HCT116 (cell line): ENCODE measurements around the gene FCN1. TPM values are rescaled to one million over a fixed set of nuclear protein-coding genes. Genes with fewer than 3 reads are reported as not detected.

Experiments used
- ATAC-seq: fragments of 200-7000 bp; cut with Tn5 transposase; 2 replicates; pipeline ENCODE4 v1.9.1; 2020; ENCODE audit warnings: mild to moderate bottlenecking, moderate library complexity
- BruUV-seq: library from RNA; stranded (reverse); fragments of 400-500 nt; replicated peaks from 2 replicates; lab custom pipeline; 2021; lab: Mats Ljungman, UMichigan
- CTCF ChIA-PET: fragments of 300-600 bp; sonication (Branson Sonifier 250); formaldehyde crosslinking; loops from one replicate; lab custom pipeline; 2021; ENCODE audit warnings: antibody characterized with exemption; lab: Charles Lee
- POLR2A ChIA-PET: fragments of 300-600, 350-600 bp; sonication (Branson Sonifier 250); formaldehyde crosslinking; loops from one replicate; lab custom pipeline; 2021; ENCODE audit warnings: antibody characterized with exemption; lab: Charles Lee
- RAD21 ChIA-PET, 2 experiments: fragments of 300-600 bp; sonication (Branson Sonifier 250); formaldehyde crosslinking; loops; one replicate each; lab custom pipeline; 2023; ENCODE audit warnings: low total read pairs in 2 of 2; ENCODE audit not compliant: uncharacterized antibody in 2 of 2, unreplicated experiment in 2 of 2, low non-redundant PET in 1 of 2; lab: Charles Lee
- DNase-seq: peaks from one replicate; pipeline ENCODE4 v3.0.0-alpha.2; 2010; ENCODE audit warnings: low read depth, low spot score
- H2AFZ ChIP-seq: fragments of 200-600 bp; shearing (Covaris generic), sonication (generic); 2 replicates; pipeline ENCODE4 v1.6.1; 2017; ENCODE audit warnings: low read depth, mixed run types, mixed read lengths, antibody characterized with exemption, low read length; ENCODE audit not compliant: poor library complexity, severe bottlenecking
- H3K27ac ChIP-seq: 2 replicates; pipeline ENCODE4 v1.5.1; 2012; ENCODE audit warnings: low read depth, low read length
- H3K27me3 ChIP-seq: fragments of 200-600 bp; sonication (generic); 2 replicates; pipeline ENCODE4 v1.6.1; 2016; ENCODE audit warnings: mixed run types, low read length, mixed read lengths; ENCODE audit not compliant: insufficient read depth
- H3K36me3 ChIP-seq, 2 experiments: fragments of 200-500 bp in 1 of 2; fragments of 200-600 bp in 1 of 2; sonication (Bioruptor generic) in 1 of 2; sonication (generic) in 1 of 2; 2 replicates each; pipeline versions ENCODE4 v1.5.1 to v1.6.1; 2014 to 2016; ENCODE audit warnings: low read length in 2 of 2, inconsistent platforms in 1 of 2, mixed read lengths in 1 of 2, mixed run types in 1 of 2; ENCODE audit not compliant: insufficient read depth in 2 of 2, control insufficient read depth in 1 of 2
- H3K4me1 ChIP-seq, 2 experiments: fragments of 200-600 bp in 1 of 2; sonication (generic) in 1 of 2; 2 replicates each; pipeline versions ENCODE4 v1.5.1 to v1.6.1; 2012 to 2017; ENCODE audit warnings: low read length in 2 of 2, inconsistent platforms in 1 of 2, mild to moderate bottlenecking in 1 of 2, mixed read lengths in 1 of 2, mixed run types in 1 of 2, moderate library complexity in 1 of 2; ENCODE audit not compliant: insufficient read depth in 2 of 2, control insufficient read depth in 1 of 2
- H3K4me2 ChIP-seq: fragments of 200-600 bp; sonication (generic); 2 replicates; pipeline ENCODE4 v1.6.1; 2017; ENCODE audit warnings: mixed run types, low read length, mixed read lengths
- H3K4me3 ChIP-seq, 2 experiments: fragments of 200-600 bp in 1 of 2; sonication (generic) in 1 of 2; replicated peaks in 1 of 2; 2 replicates each; pipeline ENCODE4 v1.5.1; 2011 to 2016; ENCODE audit warnings: low read length in 2 of 2, control low read depth in 1 of 2, low read depth in 1 of 2, mild to moderate bottlenecking in 1 of 2, mixed read lengths in 1 of 2, mixed run types in 1 of 2
- H3K79me2 ChIP-seq: fragments of 200-600 bp; sonication (generic); 2 replicates; pipeline ENCODE4 v1.6.1; 2017; ENCODE audit warnings: mild to moderate bottlenecking, mixed run types, low read length, moderate library complexity, mixed read lengths; ENCODE audit not compliant: insufficient read depth
- H3K9ac ChIP-seq: fragments of 200-600 bp; sonication (generic); 2 replicates; pipeline ENCODE4 v1.6.1; 2016; ENCODE audit warnings: low read length, mixed read lengths
- H3K9me2 ChIP-seq: fragments of 200-600 bp; sonication (generic), shearing (Covaris generic); 2 replicates; pipeline ENCODE4 v1.6.1; 2017; ENCODE audit warnings: mixed run types, mild to moderate bottlenecking, moderate library complexity; ENCODE audit not compliant: insufficient read depth
- H3K9me3 ChIP-seq, 2 experiments: fragments of 200-500 bp in 1 of 2; fragments of 200-600 bp in 1 of 2; sonication (Bioruptor generic) in 1 of 2; sonication (generic) in 1 of 2; 2 replicates each; pipeline ENCODE4 v1.6.1; 2014 to 2017; ENCODE audit warnings: low read length in 2 of 2, mixed read lengths in 2 of 2, inconsistent platforms in 1 of 2, low read depth in 1 of 2, mild to moderate bottlenecking in 1 of 2, mixed run types in 1 of 2, moderate library complexity in 1 of 2; ENCODE audit not compliant: control insufficient read depth in 1 of 2, insufficient read depth in 1 of 2
- H4K20me1 ChIP-seq: fragments of 200-600 bp; sonication (generic), shearing (Covaris generic); 2 replicates; pipeline ENCODE4 v1.6.1; 2017; ENCODE audit warnings: mixed run types, mild to moderate bottlenecking, moderate library complexity; ENCODE audit not compliant: insufficient read depth
- CBX3 ChIP-seq: IDR thresholded peaks from 2 replicates; pipeline ENCODE4 v1.6.1; 2012; ENCODE audit warnings: low read depth
- CEBPB ChIP-seq: IDR thresholded peaks from 2 replicates; pipeline ENCODE4 v1.6.1; 2012; ENCODE audit warnings: low read depth
- EGR1 ChIP-seq: IDR thresholded peaks from 2 replicates; pipeline ENCODE4 v1.6.1; 2012; ENCODE audit warnings: low read depth
- ELF1 ChIP-seq: IDR thresholded peaks from 2 replicates; pipeline ENCODE4 v1.6.1; 2012; ENCODE audit warnings: low read depth, borderline replicate concordance
- EZH2 ChIP-seq: fragments of 200-600 bp; sonication (generic); IDR thresholded peaks from 2 replicates; pipeline ENCODE4 v1.6.1; 2017; ENCODE audit warnings: antibody characterized with exemption, mixed run types
- EZH2phosphoT487 ChIP-seq: fragments of 200-600 bp; IDR thresholded peaks from 2 replicates; pipeline ENCODE4 v1.6.1; 2018; ENCODE audit warnings: antibody characterized with exemption, borderline replicate concordance
- FOSL1 ChIP-seq: IDR thresholded peaks from 2 replicates; pipeline ENCODE4 v1.6.1; 2012; ENCODE audit warnings: low read depth
- JUND ChIP-seq: IDR thresholded peaks from 2 replicates; pipeline ENCODE4 v1.6.1; 2012
- POLR2AphosphoS5 ChIP-seq: IDR thresholded peaks from 2 replicates; pipeline ENCODE4 v1.6.1; 2011; ENCODE audit warnings: mild to moderate bottlenecking, low read depth, low read length, moderate library complexity
- RAD21 ChIP-seq: IDR thresholded peaks from 2 replicates; pipeline ENCODE4 v1.6.1; 2012; ENCODE audit warnings: low read depth, mild to moderate bottlenecking
- SIN3A ChIP-seq: IDR thresholded peaks from 2 replicates; pipeline ENCODE4 v1.6.1; 2012; ENCODE audit warnings: low read depth
- SP1 ChIP-seq: IDR thresholded peaks from 2 replicates; pipeline ENCODE4 v1.6.1; 2012; ENCODE audit warnings: low read depth
- TCF7L2 ChIP-seq: IDR thresholded peaks from 2 replicates; pipeline ENCODE4 v1.7.0; 2011; ENCODE audit warnings: borderline replicate concordance, inconsistent platforms; ENCODE audit not compliant: insufficient read depth, insufficient read length; ENCODE audit errors: extremely low read depth
- ZNF274 ChIP-seq: fragments of 200-500 bp; sonication (Bioruptor generic); IDR thresholded peaks from 2 replicates; pipeline ENCODE4 v1.6.1; 2014; ENCODE audit warnings: mild to moderate bottlenecking, low read depth, low read length, inconsistent platforms
- intact Hi-C: fragments of 100-400 bp; cut with micrococcal nuclease; formaldehyde crosslinking; loops from 2 replicates; pipeline ENCODE4 v1.10.0; 2022
- total RNA-seq: library from RNA; stranded (reverse); gene quantifications from one replicate; pipeline ENCODE4 v1.2.1, GENCODE V29; 2021; ENCODE audit not compliant: unreplicated experiment
- TF ChIP-seq, protein P1 (sequence below): IDR thresholded peaks from 2 replicates; pipeline ENCODE4 v1.6.1; 2012
- TF ChIP-seq, protein P2 (sequence below): IDR thresholded peaks from 2 replicates; pipeline ENCODE4 v1.6.1; 2012; ENCODE audit warnings: low read depth
- TF ChIP-seq, protein P3 (sequence below): IDR thresholded peaks from 2 replicates; pipeline ENCODE4 v1.6.1; 2012

Gene FCN1
- total RNA-seq, 1 experiment from 2014 or later = not detected

DNA sequence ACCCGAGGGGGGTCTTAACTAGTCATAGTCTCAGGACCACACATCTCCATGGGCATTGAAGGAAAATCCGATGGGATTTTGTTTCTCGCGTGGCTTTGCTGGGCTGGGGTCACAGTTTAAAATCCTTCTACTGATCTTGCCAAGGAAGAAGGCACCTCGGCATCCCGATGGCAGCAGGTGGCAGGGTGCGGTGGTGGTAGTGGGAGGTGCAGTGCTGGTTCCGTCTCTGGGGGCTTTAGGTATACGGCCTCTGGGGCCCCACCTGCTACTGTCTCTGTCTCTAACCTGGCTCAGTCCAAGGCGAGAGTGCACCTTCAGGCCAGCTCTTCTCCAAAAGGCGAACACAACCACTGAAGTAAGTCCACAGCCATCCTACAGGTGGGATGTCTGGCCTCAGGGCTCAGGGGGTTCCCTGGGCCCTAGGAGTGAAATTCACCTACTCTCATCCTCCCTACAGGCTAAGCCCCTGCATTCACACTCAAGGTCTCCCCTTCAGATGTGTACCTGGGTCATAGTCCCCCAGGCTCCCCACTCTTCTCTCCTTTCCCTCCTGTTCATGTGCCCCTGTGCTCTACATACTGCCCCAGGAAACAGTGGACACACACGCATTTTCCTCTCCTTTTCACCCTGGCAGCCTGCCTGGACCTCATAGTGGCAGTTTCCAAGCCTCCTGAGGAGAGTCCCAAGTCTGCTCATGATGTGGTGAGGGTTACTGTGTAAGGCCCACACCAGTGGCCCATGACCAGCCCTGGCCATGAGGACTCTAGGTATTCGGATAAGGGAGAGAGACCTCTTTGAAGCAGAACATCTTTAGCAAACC, 37.8 kb downstream of the FCN1 start:
- H3K9ac ChIP-seq = no peak overlapping the region
- no TSS peak for BruUV-seq
- H3K4me1 ChIP-seq = no peaks in the 10 kb centered on the region
- H3K9me3 ChIP-seq = no peaks in the 10 kb centered on the region
- H3K27ac ChIP-seq = no peak overlapping the region
- H4K20me1 ChIP-seq = no peaks in the 10 kb centered on the region
- no peak for DNase-seq
- H2AFZ ChIP-seq = no peak overlapping the region
- ChIA-PET POLR2A (no interaction called here), CTCF (no interaction called here), RAD21 (no interaction called here)
- no peaks in the 10 kb centered on the region for H3K79me2 ChIP-seq
- H3K27me3 ChIP-seq = peaks cover 4% of the 10 kb centered on the region
- H3K4me2 ChIP-seq = no peak overlapping the region
- no peaks in the 10 kb centered on the region for H3K36me3 ChIP-seq
- no peak overlapping the region for H3K4me3 ChIP-seq
- ATAC-seq = no peak
- H3K9me2 ChIP-seq = no peaks in the 10 kb centered on the region
- intact Hi-C loops = no loop called here
- TF ChIP-seq ZNF274 (no peak), EZH2phosphoT487 (no peak)

DNA sequence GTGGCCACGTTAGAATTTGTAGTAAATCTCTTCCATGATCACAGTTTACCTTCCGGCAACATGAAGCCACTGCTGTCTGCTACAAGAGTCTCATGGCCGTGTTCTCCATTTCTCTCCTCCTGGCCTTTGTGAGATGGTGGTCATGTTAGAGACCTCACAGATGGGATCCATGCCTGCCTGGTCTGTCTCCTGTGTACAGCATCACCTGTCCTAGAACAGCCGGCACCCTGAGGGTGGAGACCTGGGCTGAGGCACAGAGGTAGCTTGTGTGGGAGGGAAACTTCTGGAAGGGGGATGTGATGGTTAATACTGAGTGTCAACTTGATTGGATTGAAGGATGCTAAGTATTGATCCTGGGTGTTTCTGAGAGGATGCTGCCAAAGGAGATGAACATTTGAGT, 40.2 kb downstream of the FCN1 start:
- intact Hi-C loops = no loop called here
- peaks cover 7% of the 10 kb centered on the region for H3K27me3 ChIP-seq
- H3K9ac ChIP-seq = no peak overlapping the region
- H3K79me2 ChIP-seq = no peaks in the 10 kb centered on the region
- no peaks in the 10 kb centered on the region for H3K9me3 ChIP-seq
- no peak overlapping the region for H2AFZ ChIP-seq
- no peak overlapping the region for H3K4me2 ChIP-seq
- ChIA-PET CTCF (no interaction called here), RAD21 (no interaction called here), POLR2A (no interaction called here)
- H3K4me3 ChIP-seq = no peak overlapping the region
- no TSS peak for BruUV-seq
- DNase-seq = no peak
- H4K20me1 ChIP-seq = no peaks in the 10 kb centered on the region
- H3K27ac ChIP-seq = no peak overlapping the region
- no peaks in the 10 kb centered on the region for H3K9me2 ChIP-seq
- no peaks in the 10 kb centered on the region for H3K36me3 ChIP-seq
- no peak for ATAC-seq
- no peaks in the 10 kb centered on the region for H3K4me1 ChIP-seq
- TF ChIP-seq RAD21 (no peak), CEBPB (no peak), EGR1 (no peak), ZNF274 (no peak), SIN3A (no peak), EZH2 (no peak), SP1 (no peak), JUND (no peak), TCF7L2 (no peak), POLR2AphosphoS5 (no peak), CBX3 (no peak), ELF1 (no peak), FOSL1 (no peak)
- TF ChIP-seq, protein P1, sequence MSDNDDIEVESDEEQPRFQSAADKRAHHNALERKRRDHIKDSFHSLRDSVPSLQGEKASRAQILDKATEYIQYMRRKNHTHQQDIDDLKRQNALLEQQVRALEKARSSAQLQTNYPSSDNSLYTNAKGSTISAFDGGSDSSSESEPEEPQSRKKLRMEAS = no peak
- TF ChIP-seq, protein P2, sequence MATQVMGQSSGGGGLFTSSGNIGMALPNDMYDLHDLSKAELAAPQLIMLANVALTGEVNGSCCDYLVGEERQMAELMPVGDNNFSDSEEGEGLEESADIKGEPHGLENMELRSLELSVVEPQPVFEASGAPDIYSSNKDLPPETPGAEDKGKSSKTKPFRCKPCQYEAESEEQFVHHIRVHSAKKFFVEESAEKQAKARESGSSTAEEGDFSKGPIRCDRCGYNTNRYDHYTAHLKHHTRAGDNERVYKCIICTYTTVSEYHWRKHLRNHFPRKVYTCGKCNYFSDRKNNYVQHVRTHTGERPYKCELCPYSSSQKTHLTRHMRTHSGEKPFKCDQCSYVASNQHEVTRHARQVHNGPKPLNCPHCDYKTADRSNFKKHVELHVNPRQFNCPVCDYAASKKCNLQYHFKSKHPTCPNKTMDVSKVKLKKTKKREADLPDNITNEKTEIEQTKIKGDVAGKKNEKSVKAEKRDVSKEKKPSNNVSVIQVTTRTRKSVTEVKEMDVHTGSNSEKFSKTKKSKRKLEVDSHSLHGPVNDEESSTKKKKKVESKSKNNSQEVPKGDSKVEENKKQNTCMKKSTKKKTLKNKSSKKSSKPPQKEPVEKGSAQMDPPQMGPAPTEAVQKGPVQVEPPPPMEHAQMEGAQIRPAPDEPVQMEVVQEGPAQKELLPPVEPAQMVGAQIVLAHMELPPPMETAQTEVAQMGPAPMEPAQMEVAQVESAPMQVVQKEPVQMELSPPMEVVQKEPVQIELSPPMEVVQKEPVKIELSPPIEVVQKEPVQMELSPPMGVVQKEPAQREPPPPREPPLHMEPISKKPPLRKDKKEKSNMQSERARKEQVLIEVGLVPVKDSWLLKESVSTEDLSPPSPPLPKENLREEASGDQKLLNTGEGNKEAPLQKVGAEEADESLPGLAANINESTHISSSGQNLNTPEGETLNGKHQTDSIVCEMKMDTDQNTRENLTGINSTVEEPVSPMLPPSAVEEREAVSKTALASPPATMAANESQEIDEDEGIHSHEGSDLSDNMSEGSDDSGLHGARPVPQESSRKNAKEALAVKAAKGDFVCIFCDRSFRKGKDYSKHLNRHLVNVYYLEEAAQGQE = no peak
- TF ChIP-seq, protein P3, sequence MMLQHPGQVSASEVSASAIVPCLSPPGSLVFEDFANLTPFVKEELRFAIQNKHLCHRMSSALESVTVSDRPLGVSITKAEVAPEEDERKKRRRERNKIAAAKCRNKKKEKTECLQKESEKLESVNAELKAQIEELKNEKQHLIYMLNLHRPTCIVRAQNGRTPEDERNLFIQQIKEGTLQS = no peak
